Stimulated activated CD8-positive, alpha-beta memory T cell treated with anti-CD3 and anti-CD28 coated beads, Interleukin-4, amount 100 ng/mL, for 24 hours (primary cell): Measurements from ENCODE around the gene IFITM2.
"Not testable (repeated sequence)": the region's sequence is repeated elsewhere in the genome, so short reads cannot be mapped to it uniquely, and the experiment has no call there.

Source experiments
- DNase-seq: peaks from one replicate; pipeline ENCODE4 v3.0.0-alpha.2; 2020; ENCODE audit warnings: low read depth

Gene IFITM2

DNA sequence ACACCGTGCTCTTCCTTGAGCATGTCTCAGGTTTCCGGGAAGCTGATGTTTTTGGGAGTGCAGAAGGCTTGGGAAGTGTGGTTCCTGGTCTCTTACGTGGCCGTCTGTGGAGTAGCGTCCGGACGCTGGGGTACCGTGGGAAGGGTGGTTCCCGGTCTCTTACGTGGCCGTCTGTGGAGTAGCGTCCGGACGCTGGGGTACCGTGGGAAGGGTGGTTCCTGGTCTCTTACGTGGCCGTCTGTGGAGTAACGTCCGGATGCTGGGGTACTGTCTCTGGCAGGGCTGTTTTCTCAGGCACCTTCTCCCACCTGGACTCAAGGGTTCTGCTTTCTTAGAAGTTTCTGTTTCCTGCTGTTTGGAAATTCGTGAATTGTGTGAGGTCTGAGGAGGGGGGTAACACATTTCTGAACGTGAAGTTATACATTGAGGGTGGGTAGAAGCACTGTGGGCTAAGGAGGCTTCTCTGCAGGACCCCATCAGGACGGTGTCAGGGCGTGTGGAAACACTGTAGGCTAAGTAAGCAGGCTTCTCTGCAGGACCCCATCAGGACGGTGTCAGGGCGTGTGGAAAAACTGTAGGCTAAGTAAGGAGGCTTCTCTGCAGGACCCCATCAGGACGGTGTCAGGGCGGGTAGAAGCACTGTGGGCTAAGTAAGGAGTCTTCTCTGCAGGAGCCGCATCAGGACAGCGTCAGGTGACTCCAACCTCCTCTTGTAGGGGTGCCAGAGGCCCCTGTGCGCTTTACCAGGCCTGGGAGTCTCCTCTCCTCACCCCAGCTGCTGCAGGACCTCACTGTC, 18.4 kb downstream of the IFITM2 start:
- DNase-seq, result no peak

DNA sequence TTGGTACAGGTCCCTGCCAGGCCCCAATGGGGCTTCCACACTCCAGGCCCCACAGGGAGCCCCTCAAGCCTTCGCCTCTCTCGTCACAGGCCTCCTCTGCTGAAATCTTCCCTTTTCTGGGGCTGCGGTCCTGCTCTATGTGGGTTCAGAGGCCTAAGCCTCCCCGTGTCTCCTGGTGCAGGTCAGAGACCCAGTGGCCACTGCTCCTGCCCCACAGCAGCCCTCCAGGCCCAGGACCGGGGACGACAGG, 18.9 kb downstream of the IFITM2 start:
- DNase-seq, result no peak

DNA sequence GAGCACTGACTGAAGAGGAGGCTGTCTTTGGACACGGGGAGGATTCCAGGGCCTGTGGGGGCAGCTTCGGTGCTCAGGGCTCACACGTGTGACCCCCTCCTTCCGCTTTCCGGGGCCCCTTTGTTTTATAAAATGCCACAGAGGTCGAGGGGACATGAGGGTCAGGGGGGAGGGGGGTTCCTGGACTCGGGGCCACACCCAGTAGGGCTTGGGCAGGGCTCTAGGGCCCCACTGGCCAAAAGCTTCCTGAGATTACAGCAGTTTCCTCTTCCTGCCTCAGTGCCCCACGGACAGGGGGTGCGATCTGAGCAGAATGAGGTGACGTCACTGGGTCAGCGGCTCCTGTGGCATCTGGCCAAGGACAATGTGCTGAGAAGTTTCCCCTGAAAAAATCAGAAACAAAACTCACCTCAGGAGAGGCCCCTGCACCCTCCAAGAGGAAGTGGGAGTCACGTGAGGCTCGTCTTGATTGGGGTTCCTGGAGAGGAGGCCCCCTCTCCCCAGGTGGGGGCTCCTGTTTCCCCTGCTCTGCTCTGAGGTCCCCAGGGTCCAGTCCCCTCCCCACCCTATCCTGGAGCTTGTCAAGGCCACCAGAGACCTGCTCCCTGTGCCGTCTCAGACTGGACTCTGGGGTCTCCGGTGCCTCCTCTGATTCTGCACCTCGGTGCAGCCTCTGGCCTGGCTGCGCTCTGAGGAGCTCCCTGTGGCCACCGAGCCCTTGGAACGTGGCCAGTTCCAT, 19.4 kb downstream of the IFITM2 start:
- DNase-seq, result no peak

DNA sequence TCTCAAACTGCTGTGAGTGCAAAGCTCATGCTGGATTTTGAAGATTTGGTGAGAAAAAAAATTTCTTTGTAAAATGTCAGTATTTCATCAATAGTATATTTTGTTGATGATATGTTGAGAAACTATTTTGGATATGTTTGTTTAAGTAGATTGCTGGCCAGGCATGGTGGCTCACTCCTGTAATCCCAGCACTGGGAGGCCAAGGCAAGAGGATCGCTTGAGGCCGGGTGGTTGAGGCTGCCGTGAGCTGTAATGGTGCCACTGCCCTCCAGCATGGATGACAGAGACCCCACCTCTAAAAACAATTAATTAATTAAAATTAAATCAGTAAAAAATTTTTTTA, 19.9 kb downstream of the IFITM2 start:
- no peak for DNase-seq

DNA sequence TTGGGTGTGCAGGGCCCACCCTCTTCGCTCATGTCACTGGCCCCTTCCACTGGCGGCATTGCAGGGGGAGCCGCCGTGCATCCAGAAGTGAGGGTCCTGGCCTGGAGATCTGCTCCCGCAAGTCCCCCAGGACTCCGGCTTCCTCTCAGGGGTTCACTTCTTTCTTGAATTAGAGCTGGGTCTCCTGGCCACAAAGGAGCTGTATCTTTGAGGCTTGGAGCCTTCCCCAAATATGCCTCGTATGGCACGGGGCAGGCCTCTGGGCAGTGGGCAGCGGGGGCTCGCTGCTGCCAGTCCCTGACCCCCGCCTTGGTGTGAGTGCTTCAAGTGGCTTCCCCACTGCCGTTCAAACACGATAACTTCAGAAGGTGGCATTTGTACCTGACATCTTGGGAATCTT, 20.4 kb downstream of the IFITM2 start:
- DNase-seq, result no peak

DNA sequence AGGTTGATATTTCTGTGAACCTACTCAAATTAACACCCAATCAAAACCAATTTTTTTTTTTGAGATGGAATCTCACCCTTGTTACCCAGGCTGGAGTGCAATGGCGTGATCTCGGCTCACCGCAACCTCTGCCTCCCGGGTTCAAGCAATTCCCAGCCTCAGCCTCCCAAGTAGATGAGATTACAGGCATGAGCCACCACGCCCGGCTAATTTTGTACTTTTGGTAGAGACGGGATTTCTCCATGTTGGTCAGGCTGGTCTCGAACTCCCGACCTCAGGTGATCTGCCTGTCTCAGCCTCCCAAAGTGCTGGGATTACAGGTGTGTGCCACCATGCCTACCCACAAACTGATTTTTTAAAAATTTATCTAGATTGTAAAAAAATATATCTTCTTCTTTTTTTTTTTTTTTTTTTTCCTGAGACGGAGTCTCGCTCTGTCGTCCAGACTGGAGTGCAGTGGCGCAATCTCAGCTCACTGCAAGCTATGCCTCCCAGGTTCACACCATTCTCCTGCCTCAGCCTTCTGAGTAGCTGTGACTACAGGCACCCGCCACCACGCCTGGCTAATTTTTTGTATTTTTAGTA, 21.0 kb downstream of the IFITM2 start:
- not testable (repeated sequence) for DNase-seq

DNA sequence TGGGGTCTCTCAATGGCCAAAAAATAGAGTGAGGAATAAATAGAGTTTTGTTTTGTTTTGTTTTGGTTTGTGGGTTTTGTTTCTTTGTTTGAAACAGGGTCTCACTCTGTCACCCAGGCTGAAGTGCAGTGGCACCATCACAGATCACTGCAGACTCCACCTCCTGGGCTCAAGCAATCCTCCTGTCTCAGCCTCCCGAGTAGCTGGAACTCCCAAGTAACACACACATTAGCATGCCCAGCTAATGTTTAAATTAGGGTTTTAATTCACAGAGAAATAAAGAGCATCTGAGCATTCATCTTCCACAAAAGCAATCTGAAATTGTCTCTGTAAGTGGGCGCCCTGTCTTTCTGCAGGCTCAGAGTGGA, 22.3 kb downstream of the IFITM2 start:
- no peak for DNase-seq

DNA sequence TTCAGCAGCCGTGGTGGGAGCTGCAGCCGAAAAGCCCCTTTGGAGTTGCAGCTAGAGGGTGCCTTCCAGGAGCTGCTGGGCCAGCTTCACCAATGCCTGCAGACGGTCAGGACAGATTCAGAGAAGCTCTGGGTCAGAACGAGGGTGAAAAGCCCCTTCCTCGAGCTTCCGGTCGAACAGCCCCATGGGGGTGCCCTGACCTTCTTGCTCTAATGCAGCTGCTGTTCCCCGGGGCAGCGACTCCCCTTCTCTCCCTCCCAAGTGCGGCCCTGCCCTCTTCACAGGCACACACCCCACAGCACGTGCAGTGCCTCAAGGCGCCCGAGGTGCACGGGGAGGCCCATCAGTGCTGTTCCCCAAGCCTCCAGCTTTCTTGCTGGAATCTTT, 22.7 kb downstream of the IFITM2 start:
- DNase-seq, result no peak

DNA sequence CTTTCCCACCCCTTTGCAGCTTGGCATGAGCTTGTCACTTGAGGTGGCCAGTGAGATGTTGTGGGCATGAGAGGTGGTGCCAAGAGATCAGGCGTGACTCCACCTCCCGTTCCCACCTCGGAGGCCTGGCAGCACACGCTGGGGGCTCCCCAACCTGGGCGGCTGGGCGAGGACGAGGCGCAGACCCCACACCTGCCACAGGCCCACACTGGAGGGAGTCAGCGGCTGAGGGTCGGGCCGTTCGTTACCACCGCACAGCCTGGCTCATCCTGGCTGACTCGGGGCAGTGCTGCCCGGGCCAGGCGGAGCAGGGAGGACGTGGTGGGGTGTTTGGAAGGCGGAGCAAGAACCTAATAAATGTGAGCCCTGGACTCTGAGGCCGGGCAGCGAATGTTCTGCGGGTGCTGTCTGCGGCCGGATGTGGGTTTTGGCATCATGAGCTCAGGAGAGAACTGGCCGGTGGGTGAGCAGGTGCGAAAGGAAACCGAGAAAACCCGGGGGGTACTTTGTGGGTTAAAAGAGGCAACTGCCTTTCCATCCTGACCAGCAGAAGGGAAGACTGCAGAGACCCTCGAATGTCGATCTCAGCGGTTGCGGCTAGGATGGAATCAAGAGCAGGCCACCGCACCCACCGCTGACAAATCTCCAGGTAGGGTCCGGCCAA, 23.2 kb downstream of the IFITM2 start:
- DNase-seq, result no peak

DNA sequence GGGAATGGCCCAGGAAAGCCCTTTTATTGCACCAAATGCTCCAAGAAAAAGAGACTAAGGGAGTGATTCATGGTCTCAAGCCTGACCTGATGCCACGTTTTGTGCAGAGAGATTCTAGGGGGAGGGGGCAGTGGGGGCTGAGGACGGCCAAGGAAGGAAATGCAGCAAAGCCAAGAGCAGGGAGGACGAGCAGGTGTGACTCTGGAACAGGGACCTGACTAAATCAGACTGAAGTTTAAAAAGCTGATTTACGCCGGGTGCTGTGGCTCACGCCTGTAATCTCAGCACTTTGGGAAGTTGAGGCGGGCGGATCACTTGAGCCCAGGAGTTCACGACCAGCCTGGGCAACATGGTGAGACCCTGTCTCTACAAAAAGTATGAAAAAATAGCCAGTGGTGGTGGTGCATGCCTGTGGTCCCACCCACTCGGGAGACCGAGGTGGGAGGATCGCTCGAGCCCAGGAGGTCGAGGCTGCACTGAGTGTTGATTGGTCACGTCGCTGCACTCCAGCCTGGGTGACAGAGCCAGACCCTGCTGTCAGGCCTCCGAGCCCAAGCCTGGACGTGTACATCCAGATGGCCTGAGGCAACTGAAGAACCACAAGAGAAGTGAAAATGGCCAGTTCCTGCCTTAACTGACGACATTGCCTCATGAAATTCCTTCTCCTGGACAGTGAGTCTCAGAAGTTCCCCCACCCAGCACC, 23.9 kb downstream of the IFITM2 start:
- no peak for DNase-seq

DNA sequence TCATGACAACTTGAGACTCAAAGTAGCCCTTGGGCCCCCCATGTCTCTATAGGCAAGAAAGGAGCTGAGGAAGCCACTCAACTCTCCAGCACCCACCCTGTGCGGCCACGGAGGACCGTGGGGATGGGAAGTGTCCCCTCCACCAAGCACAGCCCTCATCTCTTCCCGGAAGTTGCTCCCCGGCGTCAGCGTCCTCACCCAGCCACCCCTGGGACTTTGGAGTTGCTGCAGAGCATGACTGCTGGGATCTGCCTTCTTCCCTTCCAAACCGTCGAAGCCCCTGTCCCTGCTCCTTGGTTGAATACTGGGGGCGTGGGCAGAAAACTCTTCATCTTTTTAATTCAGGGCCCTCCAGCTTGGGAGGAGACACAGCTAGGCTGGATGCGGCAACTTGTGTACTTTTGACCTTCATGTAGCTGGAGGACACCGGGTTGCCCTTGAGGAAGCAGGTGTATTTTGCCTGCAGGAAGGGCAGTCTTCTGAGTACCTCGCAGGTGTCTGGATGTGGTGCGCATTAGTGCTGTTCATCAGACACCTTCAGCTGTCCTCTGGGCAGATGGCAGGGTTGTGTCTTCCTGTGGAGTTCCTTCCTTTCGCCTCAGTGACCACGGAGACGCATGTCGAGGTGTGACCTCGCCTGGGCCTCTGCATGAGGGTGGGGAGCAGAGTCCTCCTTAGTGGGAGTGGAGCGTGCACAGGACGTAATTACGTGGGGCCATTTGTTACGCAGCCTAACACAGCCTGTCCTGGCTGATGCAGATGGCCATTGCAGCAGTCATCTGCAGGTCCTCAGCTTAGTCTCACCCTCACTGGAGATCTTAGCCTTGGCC, 25.2 kb downstream of the IFITM2 start:
- DNase-seq, result no peak

DNA sequence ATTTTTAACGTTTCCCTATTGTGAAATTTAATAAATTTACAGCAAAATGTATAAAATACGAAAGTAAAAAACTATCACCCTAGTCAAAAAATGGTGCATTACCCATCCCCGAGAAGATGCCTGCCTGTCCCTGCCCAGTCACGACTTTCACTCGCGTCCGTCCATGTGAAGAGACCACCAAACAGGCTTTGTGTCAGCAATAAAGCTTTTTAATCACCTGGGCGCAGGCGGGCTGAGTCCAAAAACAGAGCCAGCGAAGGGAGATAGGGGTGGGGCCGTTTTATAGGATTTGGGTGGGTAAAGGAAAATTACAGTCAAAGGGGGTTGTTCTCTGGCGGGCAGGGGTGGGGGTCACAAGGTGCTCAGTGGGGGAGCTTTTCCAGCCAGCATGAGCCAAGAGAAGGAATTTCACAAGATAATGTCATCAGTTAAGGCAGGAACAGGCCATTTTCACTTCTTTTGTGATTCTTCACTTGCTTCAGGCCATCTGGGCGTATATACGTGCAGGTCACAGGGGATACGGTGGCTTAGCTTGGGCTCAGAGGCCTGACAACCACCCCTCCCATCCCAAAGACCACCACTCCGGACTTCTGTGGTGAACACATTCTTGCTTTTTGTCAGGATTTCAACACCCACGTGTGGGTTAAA, 26.1 kb downstream of the IFITM2 start:
- not testable (repeated sequence) for DNase-seq

DNA sequence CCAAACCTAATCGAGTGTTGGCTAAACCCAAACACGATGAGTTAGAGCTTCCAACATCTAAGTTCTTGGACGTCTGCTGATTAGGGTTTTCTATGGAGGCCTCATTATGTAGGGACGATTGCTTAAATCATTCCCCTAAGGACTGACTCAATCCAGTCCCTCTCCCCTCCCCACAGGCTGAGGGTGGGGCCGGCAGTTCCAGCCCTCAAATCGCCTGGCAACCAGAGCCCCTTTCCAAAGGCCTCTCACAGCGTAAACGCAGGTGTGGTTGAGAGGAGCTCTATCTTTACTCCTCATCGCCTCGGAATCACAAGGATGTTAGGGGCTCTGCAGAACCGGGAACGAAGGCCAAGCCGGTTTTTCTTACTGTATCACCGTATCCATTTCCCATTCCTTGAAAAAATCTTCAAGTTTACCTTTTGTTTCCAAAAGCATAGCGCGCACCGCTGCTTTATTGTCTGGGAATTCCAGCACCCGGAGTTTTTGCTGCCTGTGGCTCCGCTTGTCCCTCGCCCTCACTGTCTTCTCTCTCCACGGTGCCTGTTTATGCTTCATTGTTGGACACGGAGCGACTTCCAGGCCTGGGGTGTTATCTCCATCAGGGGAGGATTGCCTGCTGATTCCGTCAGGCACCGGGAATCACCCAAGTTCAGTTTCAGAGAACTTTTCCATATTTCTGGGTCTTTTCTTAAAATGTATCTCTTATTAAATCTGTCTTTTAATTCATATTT, 26.8 kb downstream of the IFITM2 start:
- DNase-seq, result no peak

DNA sequence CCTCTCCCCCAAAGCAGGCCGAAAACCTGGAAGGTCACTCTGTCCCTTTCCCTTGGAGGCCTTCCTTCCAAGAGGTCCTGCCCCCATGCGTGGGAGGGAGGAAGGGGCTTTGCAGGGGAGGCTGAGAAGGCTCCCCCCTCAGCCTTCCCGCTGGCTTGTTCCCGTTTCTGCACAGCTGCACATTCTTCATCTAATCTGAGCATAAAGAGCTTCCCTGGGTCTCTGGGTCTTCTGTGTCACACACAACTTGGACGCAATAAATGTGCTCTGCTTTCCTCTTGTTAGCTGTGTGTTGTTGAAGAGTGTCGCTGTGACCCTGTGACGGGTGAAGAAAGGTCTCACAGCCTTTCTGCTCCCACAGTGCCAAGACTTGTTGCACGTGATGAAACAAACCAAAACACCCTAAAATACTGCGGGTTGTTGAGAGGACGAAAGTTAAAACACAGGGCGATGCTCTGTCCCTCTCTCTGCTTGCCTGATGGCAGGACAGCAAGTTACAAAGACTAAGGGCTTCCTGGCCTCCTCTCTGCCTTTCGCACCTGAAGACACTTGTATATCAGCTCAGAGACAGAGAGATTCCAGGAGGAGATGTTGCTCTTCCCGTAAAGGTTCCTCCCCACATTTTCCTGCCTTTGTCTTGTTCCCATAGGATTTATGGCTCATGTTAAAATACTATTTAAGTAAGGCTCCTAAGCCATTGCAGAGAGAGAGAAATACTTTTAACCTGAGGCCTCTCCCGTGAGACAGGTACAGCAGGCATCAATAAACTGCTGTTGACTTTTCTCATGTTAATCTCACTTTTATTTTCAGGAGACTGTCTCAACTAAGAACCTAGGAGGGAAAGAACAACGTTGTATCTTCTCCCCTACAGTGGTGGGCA, 28.4 kb downstream of the IFITM2 start:
- no peak for DNase-seq

DNA sequence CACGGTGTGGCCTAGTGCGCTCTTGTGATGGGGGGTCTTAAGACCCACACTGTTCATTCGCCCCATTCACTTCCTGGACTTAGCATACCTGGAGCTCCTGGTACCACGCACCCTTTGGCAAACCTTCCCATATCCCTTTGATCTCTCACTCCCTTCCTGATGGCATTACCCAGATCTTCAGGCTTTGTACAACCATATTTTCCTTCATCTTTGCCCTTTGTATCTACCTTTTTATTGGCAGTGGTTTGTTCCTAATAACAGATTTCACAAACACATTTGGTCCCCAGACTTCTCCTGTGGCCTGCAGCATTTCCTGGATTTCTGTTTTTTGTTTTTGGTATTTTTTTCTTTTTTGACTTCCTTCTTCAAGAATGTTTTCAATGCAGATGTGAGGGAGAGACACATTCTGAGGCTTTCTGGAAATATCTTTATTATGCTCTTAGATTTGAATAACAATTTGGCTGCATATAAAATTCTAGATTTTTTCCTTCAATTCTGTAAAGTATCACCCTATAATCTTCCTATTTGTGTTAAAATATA, 29.1 kb downstream of the IFITM2 start:
- no peak for DNase-seq

DNA sequence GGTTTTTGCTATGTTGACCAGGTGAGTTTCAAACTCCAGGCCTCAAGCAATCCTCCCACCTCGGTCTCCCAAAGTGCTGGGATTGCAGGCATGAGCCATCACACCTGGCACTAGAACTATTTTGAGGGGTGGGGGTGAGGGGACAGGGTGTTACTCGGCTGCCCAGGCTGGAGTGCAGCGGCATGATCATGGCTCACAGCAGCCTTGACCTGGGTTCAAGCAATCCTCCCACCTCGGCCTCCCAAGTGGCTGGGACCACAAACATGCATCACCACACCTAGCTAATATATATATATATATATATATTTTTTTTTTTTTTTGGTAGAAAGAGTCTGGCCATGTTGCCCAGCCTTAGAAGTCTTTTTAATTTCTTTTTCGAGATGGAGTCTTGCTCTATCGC, 30.1 kb downstream of the IFITM2 start:
- DNase-seq, result no peak

DNA sequence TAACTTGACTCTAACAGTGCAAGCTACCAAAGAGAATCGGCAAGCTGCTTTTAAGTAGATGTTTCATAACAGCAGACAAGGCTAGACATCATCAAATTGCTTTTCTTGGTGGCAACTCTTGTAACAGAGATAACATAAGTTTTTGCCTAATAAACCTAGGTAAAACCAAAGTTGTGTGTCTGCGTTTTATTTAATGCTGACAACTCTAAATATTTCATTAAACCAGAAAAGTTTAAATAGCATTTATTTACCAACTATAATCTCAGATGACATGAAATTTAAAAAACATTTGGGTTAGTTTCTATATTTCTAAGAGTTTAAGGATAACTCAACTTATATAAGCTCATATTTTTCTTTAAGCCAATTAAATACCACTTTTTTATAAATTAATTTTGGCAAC, 32.3 kb downstream of the IFITM2 start:
- DNase-seq, result no peak

DNA sequence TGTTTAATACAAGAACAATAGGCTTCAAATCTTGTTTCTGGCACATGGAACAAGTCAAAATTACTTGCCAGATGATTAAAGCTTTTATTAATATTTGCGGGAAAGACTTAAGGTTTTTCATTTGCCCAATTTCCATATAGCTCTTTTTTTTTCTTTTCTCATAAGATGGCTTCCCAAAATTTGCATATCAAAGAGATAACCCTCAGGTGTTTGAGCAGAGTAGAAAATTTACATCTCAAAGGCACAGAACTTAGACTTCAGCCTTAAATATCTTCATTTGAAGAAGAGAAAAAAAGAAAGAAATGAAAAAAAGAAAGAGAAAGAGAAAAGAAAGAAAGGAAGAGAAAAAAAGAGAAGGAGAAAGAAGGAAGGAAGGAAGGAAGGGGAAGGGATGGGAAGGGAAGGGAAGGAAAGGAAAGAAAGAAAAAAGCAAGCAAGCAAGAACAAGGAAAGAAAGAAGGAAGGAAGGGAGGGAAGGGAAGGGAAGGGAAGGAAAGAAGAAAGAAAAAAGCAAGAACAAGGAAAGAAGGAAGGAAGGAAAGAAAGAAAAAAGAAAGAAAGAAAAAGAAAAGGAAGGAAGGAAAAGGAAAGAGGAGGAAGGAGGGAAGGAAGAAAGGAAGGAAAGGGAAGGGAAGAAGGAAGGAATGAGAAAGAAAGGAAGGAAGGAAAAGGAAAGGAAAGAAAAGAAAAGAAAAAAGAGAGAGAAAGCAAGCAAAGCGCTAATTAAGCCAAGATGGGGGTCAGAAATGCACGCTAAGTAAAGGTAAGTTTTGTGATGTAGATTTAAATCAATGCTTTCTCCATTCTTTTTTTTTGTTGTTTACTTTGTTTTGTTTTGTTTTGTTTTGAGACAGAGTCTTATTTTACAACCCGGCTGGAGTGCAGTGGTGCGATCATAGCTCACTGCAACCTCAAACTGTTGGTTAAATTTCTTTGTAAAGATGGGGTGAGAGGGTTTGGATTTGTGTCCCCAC, 33.2 kb downstream of the IFITM2 start:
- no peak for DNase-seq
